ENCODE data around the gene ANKRD52.
"Not testable (repeated sequence)": the region's sequence is repeated elsewhere in the genome, so short reads cannot be mapped to it uniquely, and the experiment has no call there.

Gene ANKRD52

GRCh38 chr12:56208006-56208405, 50.2 kb downstream of the ANKRD52 start:
- DNase-seq (ENCODE audit: low spot score) = no peak

DNA sequence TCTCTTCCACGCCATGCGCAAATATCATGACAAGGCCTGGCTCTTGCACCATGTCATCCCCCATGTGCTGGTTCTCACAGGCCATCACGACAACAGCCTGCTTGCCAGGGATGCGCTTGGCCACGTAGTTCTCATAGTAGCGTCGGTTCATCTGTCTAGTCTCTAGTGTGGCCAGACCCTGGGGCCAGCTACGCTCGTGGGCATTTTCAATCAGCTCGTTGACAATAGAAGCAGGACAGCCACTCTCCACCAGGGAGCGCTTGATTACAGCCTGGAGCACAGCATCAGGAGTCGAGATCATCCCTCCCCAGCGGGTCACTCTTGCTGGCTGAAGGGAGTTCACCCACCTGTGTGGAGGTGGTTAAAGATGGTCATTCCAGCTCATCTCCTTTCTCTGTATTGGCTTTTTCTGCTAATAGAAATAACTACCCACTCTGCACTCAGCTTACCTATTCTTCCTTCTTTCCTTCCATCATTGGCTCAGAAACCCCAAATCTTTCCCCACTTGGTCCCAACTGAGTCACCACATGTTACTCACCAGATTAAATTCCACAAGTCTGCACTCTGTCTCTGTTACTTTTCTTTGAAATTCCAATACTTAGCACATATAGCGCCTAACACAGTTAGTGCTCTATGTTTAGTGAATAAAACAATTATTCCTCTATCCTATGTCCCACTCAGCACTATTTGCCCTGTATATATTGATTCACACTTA, 51.6 kb downstream of the ANKRD52 start:
- DNase-seq (ENCODE audit: low spot score) = peak; percentile 78

DNA sequence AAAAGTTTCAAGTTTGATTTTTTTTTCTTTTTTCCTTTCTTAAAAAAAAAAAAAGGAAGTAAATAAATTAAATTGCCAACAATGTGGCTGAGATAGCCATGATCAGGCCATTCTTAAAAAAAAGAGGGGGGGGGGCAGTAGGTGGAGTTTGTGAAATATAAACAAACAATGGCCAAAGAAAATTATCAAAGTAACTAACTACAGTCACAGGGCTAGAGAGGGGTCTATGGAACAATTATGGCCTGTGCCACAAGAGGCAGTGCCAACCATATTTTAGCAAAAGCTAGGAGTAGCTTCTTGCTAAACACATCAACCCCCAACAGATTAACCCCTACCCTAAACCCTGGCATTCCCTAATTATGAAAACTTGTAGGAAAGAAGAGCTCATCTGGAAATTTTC, 52.7 kb downstream of the ANKRD52 start:
- DNase-seq (ENCODE audit: low spot score) = no peak

GRCh38 chr12:56204275-56204674, 53.9 kb downstream of the ANKRD52 start:
- DNase-seq (ENCODE audit: low spot score) = no peak

DNA sequence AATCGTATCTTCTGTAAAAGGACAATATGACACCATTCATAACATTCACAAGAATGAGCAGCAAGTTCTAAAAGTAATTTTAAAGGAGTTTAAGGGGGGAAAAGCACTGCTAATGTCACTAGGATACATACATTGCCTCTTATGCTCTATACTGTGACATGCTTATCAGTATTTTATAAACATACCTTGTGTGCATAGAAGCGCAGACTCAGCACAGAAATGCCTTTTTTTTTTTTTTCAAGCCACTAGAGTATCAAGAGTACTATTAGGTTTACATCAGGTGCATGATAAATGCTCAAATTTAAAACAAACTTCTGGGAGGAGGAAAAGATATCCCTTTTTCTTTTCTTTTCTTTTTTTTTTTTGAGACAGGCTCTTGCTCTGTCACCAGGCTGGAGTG, 55.3 kb downstream of the ANKRD52 start:
- DNase-seq (ENCODE audit: low spot score) = no peak

DNA sequence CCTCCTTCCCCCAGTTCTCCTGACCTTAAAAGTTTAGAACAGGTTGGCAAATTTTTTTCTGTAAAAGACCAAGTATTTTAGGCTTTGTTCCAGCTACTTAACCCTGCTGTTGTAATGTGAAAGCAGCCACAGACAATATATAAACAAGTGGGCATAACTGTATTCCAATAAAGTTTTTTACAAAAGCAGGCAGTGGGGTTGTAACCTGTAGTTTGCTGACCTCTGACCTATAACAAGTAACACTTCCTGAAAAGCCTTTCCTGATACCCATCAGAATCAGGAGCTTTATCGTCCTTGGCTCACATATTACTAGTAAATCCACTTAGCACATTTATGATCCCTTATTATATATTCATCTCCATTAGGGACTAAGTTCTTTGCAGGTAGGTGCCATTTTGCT, 55.8 kb downstream of the ANKRD52 start:
- DNase-seq (ENCODE audit: low spot score) = no peak

DNA sequence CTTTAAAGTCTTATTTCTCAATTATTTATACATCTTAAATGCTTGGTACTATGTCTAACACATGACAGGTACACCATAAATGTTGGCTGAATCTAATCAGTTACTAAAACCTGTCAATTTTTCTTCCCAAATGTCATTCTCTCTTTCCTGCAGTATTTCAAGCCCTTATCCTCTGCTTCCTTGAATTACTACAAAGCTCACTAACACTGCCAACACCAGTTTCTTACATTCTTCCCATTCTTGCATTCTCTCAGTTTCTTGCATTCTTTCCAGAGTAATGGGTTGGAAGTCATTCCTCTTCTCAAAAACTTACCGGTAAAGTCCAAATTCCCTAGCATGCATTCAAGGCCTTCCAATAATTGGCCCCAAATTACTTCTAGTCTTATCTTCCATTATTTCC, 59.3 kb downstream of the ANKRD52 start:
- DNase-seq (ENCODE audit: low spot score) = no peak

- no peak for DNase-seq (ENCODE audit: low spot score)
Observed at GRCh38 chr12:56197921-56198635, 60.1 kb downstream of the ANKRD52 start.

DNA sequence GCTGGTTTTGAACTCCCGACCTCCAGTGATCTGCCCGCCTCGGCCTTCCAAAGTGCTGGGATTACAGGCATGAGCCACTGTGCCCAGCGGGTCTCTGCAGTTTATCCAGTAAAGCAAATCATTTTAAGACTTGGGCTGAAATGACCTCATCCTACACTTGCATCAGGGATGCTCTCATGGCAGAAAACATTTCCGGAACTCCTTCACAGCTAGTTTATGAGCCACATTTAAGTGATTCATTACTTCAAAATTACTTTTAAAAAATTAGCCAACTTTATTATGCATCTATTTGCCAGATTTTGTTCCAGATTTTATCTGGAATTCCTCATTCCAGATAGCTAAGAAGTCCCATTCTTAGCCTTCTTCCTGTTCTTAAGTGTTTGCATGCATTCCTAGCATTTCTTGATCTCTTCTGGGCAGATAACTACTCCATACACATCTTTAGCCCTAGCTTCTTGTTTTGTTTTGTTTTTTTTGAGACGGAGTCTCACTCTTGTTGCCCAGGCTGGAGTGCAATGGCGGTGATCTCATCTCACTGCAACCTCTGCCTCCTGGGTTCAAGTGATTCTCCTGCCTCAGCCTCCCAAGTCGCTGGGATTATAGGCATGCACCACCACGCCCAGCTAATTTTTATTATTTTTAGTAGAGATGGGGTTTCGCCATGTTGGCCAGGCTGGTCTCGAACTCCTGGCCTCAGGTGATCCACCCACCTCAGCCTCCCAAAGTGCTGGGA, 61.2 kb downstream of the ANKRD52 start:
- DNase-seq (ENCODE audit: low spot score) = not testable (repeated sequence)

DNA sequence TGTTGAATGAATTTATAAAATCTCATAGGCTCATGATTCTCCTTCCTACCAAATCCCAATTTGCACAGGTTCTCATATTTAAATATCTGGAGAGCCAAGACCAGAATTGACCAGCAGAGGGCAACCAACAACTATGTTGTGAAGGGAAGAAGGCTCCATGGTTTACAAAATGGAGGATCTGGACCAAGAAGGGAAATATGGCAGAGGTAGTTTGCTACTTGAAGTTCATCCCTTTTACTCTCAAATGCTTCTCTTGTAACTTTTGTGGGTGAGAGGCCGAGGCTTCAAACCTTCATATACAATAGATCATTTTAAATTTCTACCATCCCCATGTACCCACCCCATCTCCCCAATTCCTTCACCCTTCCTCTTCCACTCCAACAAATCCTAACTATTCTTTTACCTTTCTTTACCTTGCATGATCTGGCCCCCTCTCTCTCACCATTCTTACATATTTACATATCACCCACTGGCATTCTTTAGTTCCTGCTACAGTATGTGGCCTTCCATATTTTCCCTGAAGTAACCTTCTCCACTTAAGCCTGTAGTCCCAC, 65.1 kb downstream of the ANKRD52 start:
- peak; percentile 70 for DNase-seq (ENCODE audit: low spot score)

- no peak for DNase-seq (ENCODE audit: low spot score)
Observed at GRCh38 chr12:56192582-56192981, 65.6 kb downstream of the ANKRD52 start.

DNA sequence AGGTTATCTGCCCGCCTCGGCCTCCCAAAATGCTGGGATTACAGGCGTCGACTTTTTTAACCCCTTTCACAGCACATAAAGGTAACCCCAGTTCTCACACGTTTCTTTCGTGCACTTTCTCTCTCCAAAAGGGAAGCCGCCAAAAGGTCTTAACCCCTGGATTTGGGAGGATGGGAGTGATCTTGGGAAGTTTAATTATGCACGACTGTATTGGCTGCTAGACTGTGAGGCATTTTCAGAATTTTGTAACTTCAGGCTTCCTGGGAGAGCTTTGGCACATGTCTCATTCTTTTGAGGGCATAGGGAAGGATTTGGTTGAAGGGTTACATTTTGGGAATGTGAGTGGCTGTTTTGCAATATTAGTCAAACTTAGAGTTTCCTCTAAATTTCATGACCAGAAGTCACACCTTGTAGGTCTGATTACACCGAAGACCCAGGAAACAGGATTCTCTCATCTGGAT, 67.5 kb downstream of the ANKRD52 start:
- peak; percentile 16 for DNase-seq (ENCODE audit: low spot score)

- peak; percentile 77 for DNase-seq (ENCODE audit: low spot score)
Observed at GRCh38 chr12:56189918-56190694, 68.1 kb downstream of the ANKRD52 start.

DNA sequence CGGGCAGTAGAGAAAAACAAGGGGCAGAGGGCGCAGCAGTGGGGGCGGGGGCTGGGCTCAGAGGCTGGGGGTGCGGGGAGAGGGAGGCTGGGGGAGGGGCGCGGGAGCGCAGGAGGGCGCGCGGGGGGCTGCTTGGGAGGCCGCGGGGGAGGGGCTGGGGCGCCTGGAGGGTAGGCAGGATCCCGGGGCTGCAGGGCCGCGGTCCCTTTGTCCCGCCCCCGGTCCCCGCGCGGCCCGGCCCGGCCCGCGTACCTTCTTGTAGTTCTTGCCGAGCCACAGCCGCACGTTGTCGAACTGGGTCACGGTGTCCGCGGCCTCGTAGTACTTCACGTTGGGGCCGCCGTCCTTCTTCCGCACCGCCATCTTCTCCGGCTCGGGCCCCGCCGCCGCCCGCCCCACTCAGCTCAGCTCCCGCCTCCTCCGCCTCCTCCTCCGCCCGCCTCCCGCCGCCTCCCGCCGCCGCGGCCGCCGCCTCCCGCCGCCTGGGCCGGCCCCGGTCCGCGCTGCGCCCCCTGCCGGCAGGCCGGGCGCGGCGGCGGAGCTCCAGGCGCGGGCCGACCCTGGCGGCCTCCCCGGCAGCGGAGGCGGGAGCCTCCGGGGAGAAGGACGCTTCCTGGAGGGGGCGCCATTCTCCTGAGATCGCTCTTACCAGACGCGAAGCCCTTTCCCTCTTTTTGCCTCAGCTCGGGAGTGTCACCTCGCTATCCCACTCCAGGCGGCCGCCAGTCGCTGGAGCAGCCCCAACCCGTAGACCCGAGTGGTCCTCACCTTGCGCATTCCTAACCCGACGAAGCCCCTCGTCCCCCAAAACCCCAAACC, 68.9 kb downstream of the ANKRD52 start, which contains the start of gene SMARCC2:
SMARCC2 (minus strand) TSS at position 385 of the 819 bp plus-strand sequence; CDS start at position 363, 22 bp downstream.
- peak; percentile 85 for DNase-seq (ENCODE audit: low spot score)

- DNase-seq (ENCODE audit: low spot score) = peak; percentile 21
Observed at GRCh38 chr12:56188778-56189098, 69.4 kb downstream of the ANKRD52 start.

DNA sequence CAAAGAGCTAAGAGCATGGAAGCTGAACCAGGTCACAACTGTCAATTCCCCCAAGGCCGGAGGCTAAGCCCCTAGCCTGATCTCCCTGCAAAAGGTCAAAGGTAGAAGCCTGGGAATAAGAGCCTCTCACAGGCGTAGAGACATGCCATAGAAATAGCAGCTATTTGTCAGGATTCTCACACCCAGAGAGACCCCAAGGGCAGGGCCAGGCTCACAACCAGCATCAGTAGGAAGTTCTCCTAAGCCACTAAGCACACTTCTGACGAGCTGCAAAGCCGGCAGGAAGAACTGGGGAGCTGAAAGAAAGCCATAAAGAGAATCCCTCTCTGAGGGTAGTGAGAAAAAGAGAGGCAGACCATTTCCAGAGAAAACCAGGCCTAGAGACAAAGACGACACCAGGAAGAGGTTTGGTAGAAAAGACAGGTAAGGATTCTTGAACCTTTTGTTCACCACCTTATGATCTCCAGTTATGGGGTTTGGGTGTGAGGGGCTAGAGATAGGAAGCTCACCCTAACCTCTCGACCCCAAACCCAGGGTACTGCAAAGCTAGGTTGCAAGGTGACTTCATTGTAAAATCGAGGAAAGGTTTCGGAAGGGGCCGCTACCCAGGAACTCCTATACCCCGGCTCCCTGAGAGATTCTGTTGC, 69.9 kb downstream of the ANKRD52 start:
- no peak for DNase-seq (ENCODE audit: low spot score)

Data from HuH-7 (cell line).